GM12878 (cell line): ENCODE results near the gene RUBCNL. TPM values are rescaled to one million over a fixed set of nuclear protein-coding genes. Genes with fewer than 3 reads are reported as not detected.
"Not testable (repeated sequence)": the region's sequence is repeated elsewhere in the genome, so short reads cannot be mapped to it uniquely, and the experiment has no call there.

Experiments used
- ATAC-seq: fragments of 200-7000 bp; cut with Tn5 transposase; 3 replicates; pipeline ENCODE4 v1.9.1; 2020; ENCODE audit warnings: mild to moderate bottlenecking, moderate library complexity
- BruUV-seq: library from RNA; stranded (reverse); fragments of 400-500 nt; replicated peaks from 2 replicates; lab custom pipeline; 2021; lab: Mats Ljungman, UMichigan
- CTCF ChIA-PET: fragments of 300-600 bp; sonication (Branson Sonifier 250); formaldehyde crosslinking; extraction: SDS; loops from one replicate; lab custom pipeline; 2021; ENCODE audit warnings: inconsistent platforms; lab: Yijun Ruan, JAX
- POLR2A ChIA-PET: fragments of 350-600 bp; formaldehyde crosslinking; extraction: SDS; loops from one replicate; lab custom pipeline; 2021; ENCODE audit warnings: inconsistent platforms; lab: Charles Lee
- RAD21 ChIA-PET: fragments of 300-600 bp; sonication (Branson Sonifier 250); formaldehyde crosslinking; loops from one replicate; lab custom pipeline; 2023; ENCODE audit warnings: antibody characterized with exemption; ENCODE audit not compliant: unreplicated experiment; lab: Charles Lee
- SMC1A ChIA-PET: fragments of 300-600 bp; sonication (Branson Sonifier 250); formaldehyde crosslinking; loops from one replicate; lab custom pipeline; 2023; ENCODE audit not compliant: unreplicated experiment, uncharacterized antibody; lab: Charles Lee
- DNase-seq: peaks from one replicate; pipeline ENCODE4 v3.0.0-alpha.2; 2011; ENCODE audit warnings: low read depth, low spot score
- FAIRE-seq: peaks from 3 replicates; lab custom pipeline; 2011; peaks lifted over from hg19 to GRCh38; lab: Jason Lieb, UNC
- H2AFZ ChIP-seq: 2 replicates; pipeline ENCODE4 v1.6.0; 2011; ENCODE audit warnings: low read depth, low read length, control low read depth; ENCODE audit not compliant: control insufficient read depth
- H3K27ac ChIP-seq: 2 replicates; pipeline ENCODE4 v1.5.1; 2011; ENCODE audit warnings: control low read depth; ENCODE audit not compliant: control insufficient read depth, insufficient read depth
- H3K27me3 ChIP-seq, 2 experiments: replicated peaks in 1 of 2; 2 replicates each; pipeline versions ENCODE4 v1.6.0 to v1.6.1; 2011; ENCODE audit warnings: low read length in 1 of 2; ENCODE audit not compliant: control insufficient read depth in 2 of 2, insufficient read depth in 2 of 2
- H3K36me3 ChIP-seq, 2 experiments: 2 replicates each; pipeline ENCODE4 v1.5.1; 2011; ENCODE audit warnings: low read length in 1 of 2; ENCODE audit not compliant: control insufficient read depth in 2 of 2, insufficient read depth in 2 of 2
- H3K4me1 ChIP-seq: 2 replicates; pipeline ENCODE4 v1.6.1; 2011; ENCODE audit warnings: mild to moderate bottlenecking, low read length, moderate library complexity, mixed read lengths; ENCODE audit not compliant: control insufficient read depth, insufficient read depth
- H3K4me2 ChIP-seq: 2 replicates; pipeline ENCODE4 v1.6.0; 2011; ENCODE audit warnings: control low read depth; ENCODE audit not compliant: control insufficient read depth, insufficient read depth
- H3K4me3 ChIP-seq: fragments of 200-600 bp; sonication (generic); 2 replicates; pipeline ENCODE4 v1.5.1; 2016
- H3K79me2 ChIP-seq: 2 replicates; pipeline ENCODE4 v1.6.0; 2011; ENCODE audit warnings: low read length; ENCODE audit not compliant: control insufficient read depth, insufficient read depth
- H3K9ac ChIP-seq: 2 replicates; pipeline ENCODE4 v1.8.0; 2011; ENCODE audit warnings: low read length, control low read depth, mixed read lengths; ENCODE audit not compliant: control insufficient read depth, insufficient read depth
- H3K9me3 ChIP-seq: replicated peaks from 3 replicates; pipeline ENCODE4 v1.5.1; 2011; ENCODE audit warnings: mild to moderate bottlenecking, low read length; ENCODE audit not compliant: control insufficient read depth, insufficient read depth
- H4K20me1 ChIP-seq: 2 replicates; pipeline ENCODE4 v1.6.0; 2011; ENCODE audit not compliant: control insufficient read depth, insufficient read depth
- BHLHE40 ChIP-seq, 2 experiments: fragments of 450-650 bp in 1 of 2; IDR thresholded peaks; 2 replicates each; pipeline ENCODE4 v1.6.1; 2011 to 2017; ENCODE audit warnings: low read depth in 2 of 2, borderline replicate concordance in 1 of 2, improper control_type of control experiment in 1 of 2, low read length in 1 of 2, mild to moderate bottlenecking in 1 of 2
- CREM ChIP-seq: IDR thresholded peaks from 2 replicates; pipeline ENCODE4 v1.6.1; 2014; ENCODE audit warnings: antibody characterized with exemption, low read depth
- EED ChIP-seq: sonication (generic); IDR thresholded peaks from 2 replicates; pipeline ENCODE4 v1.6.1; 2016; ENCODE audit warnings: antibody characterized with exemption, low read depth
- ETV6 ChIP-seq, 2 experiments: fragments of 450-650 bp in 1 of 2; IDR thresholded peaks in 1 of 2; conservative IDR thresholded peaks in 1 of 2; 2 replicates each; pipeline ENCODE4 v1.6.1; 2014; ENCODE audit warnings: antibody characterized with exemption in 1 of 2, borderline replicate concordance in 1 of 2, low read depth in 1 of 2, mild to moderate bottlenecking in 1 of 2, moderate library complexity in 1 of 2
- FOXM1 ChIP-seq: IDR thresholded peaks from 2 replicates; pipeline ENCODE4 v1.6.1; 2012; ENCODE audit warnings: low read depth, mild to moderate bottlenecking, inconsistent platforms, low read length, moderate library complexity
- HDGF ChIP-seq: fragments of 450-650 bp; IDR thresholded peaks from 2 replicates; pipeline ENCODE4 v1.6.1; 2016; ENCODE audit warnings: antibody characterized with exemption
- IKZF1 ChIP-seq: fragments of 450-650 bp; conservative IDR thresholded peaks from 2 replicates; pipeline ENCODE4 v1.6.1; 2017; ENCODE audit warnings: antibody characterized with exemption, mild to moderate bottlenecking
- IKZF2 ChIP-seq, 2 experiments: fragments of 450-650 bp; IDR thresholded peaks; 2 replicates each; pipeline ENCODE4 v1.6.1; 2017; ENCODE audit warnings: mild to moderate bottlenecking in 2 of 2, moderate library complexity in 2 of 2
- MEF2A ChIP-seq: IDR thresholded peaks from 2 replicates; pipeline ENCODE4 v1.6.1; 2011; ENCODE audit warnings: low read depth, mild to moderate bottlenecking, low read length, moderate library complexity; ENCODE audit not compliant: insufficient read depth
- MEF2B ChIP-seq: fragments of 450-650 bp; IDR thresholded peaks from 2 replicates; pipeline ENCODE4 v1.6.1; 2018; ENCODE audit warnings: mild to moderate bottlenecking, moderate library complexity; ENCODE audit not compliant: partially characterized antibody, poor library complexity, severe bottlenecking
- NBN ChIP-seq: fragments of 450-650 bp; IDR thresholded peaks from 2 replicates; pipeline ENCODE4 v1.6.1; 2016
- PAX5 ChIP-seq: IDR thresholded peaks from 2 replicates; pipeline ENCODE4 v1.6.1; 2011; ENCODE audit warnings: low read depth, low read length, borderline replicate concordance
- PML ChIP-seq: IDR thresholded peaks from 2 replicates; pipeline ENCODE4 v1.6.1; 2012; ENCODE audit warnings: low read length, inconsistent platforms
- RUNX3 ChIP-seq: IDR thresholded peaks from 2 replicates; pipeline ENCODE4 v1.6.1; 2012; ENCODE audit warnings: low read length, inconsistent platforms
- TCF12 ChIP-seq: IDR thresholded peaks from 2 replicates; pipeline ENCODE4 v1.6.1; 2011; ENCODE audit warnings: low read depth, mild to moderate bottlenecking, low read length
- TCF3 ChIP-seq: IDR thresholded peaks from 2 replicates; pipeline ENCODE4 v1.6.1; 2012; ENCODE audit warnings: low read depth, mild to moderate bottlenecking, low read length, borderline replicate concordance; ENCODE audit not compliant: insufficient read depth
- WGBS: methylation state at CpG from one replicate; pipeline ENCODE4 v1.1.6; 2016; ENCODE audit warnings: low lambda C conversion rate; ENCODE audit not compliant: insufficient replicate concordance, insufficient coverage; ENCODE audit errors: missing lambda C conversion rate; 5-methylcytosine and 5-hydroxymethylcytosine counted together
- in situ Hi-C: fragments of 300-500 bp; cut with MboI; formaldehyde crosslinking; loops from 9 replicates; pipeline ENCODE4 v1.14.3; 2018; ENCODE audit warnings: mixed read lengths
- intact Hi-C: fragments of 100-400 bp; cut with micrococcal nuclease; formaldehyde crosslinking; loops from one replicate; pipeline ENCODE4 v1.14.2; 2022; ENCODE audit not compliant: unreplicated experiment
- polyA plus RNA-seq, 11 experiments: library from polyadenylated mRNA; depleted of rRNA in 4 of 11; unstranded in 6 of 11; stranded (reverse) in 5 of 11; fragments of >200 nt; fragmentation: Nextera tagmentation in 4 of 11; fragmentation: Illumina TruSeq in 1 of 11; extraction: Ambion mirVana in 4 of 11; extraction: Trizol in 1 of 11; gene quantifications; 1 replicate in 1 of 11; 2 replicates in 10 of 11; pipeline versions ENCODE4 v1.2.1 to v1.2.3, GENCODE V29; 2011 to 2016; ENCODE audit warnings: inconsistent platforms in 2 of 11, missing spikeins in 2 of 11, low read depth in 1 of 11
- total RNA-seq, 4 experiments: library from RNA; depleted of rRNA in 3 of 4; stranded (reverse); fragments of >200 nt in 3 of 4; fragmentation: Illumina TruSeq in 1 of 4; extraction: Trizol in 1 of 4; gene quantifications; 2 replicates each; pipeline versions ENCODE4 v1.2.1 to v1.2.3, GENCODE V29; 2013 to 2021
- TF ChIP-seq, protein P1 (sequence below): fragments of 450-650 bp; IDR thresholded peaks from 2 replicates; pipeline ENCODE4 v1.6.1; 2017; ENCODE audit warnings: low read depth, mild to moderate bottlenecking, moderate library complexity

RUBCNL gene
- total and polyA plus RNA-seq, 10 of the 15 experiments (the other 5 are each of a cell fraction or from before 2014, with no cell fraction given), result 0.71 to 51.9 (median 38.2) TPM

DNA sequence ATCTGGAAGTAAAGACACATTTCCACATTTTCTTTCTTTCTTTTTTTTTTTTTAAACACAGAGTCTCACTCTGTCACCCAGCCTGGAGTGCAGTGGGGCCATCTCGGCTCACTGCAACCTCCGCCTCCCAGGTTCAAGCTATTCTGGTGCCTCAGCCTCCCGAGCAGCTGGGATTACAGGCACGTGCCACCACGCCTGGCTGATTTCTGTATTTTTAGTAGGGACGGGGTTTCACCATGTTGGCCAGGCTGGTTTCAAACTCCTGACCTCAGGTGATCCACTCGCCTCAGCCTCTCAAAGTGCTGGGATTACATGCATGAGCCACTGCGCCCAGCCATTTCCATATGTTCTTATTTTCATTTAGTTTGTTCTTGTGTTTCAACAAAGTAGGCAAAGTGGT lies 14.1 kb downstream of the RUBCNL start:
- SMC1A ChIA-PET, result interaction anchor here (0.6 to 7.8 kb wide), 7 partner anchors 8 to 316 kb away, joined by 3 to 81 read pairs (median 5); partner anchors contain the start of gene RUBCNL
- intact Hi-C loops, H3K9ac ChIP-seq, H2AFZ ChIP-seq, in situ Hi-C loops, H3K27me3 ChIP-seq, BruUV-seq, H4K20me1 ChIP-seq, H3K9me3 ChIP-seq, FAIRE-seq, H3K4me3 ChIP-seq, DNase-seq: not testable (repeated sequence)
- CTCF ChIA-PET, result interaction anchor here (1.0 to 5.7 kb wide), 3 partner anchors 15 to 83 kb away, joined by 3 to 47 read pairs (median 3); partner anchors contain the start of gene RUBCNL
- 0 out of 3 replicates have a peak, but pooled peaks have one; percentile 1 for ATAC-seq
- peaks cover 0 to 19% of the 10 kb centered on the region in 2 experiments; a peak in 2 of 4 replicates for H3K36me3 ChIP-seq
- peaks cover 75% of the 10 kb centered on the region for H3K4me1 ChIP-seq
- H3K79me2 ChIP-seq, result peaks cover 79% of the 10 kb centered on the region
- TF ChIP-seq PAX5 (peak; percentile 74; the same call in 1 of the 2 replicates), BHLHE40 (IDR thresholded peaks at IDR 0.05; ENCODE audit: borderline replicate concordance in 1 of 2, low read depth in 2 of 2, low read length in 1 of 2) (peak; percentile 57 to 95; a peak in 2 of 4 replicates), HDGF (peak; percentile 44; the same call in 1 of the 2 replicates), RUNX3 (peak; percentile 51), TCF12 (peak; percentile 60; the same call in 1 of the 2 replicates), NBN (peak; percentile 33; the same call in 1 of the 2 replicates), CREM (peak; percentile 35; the same call in 1 of the 2 replicates), IKZF2 (IDR thresholded peaks at IDR 0.05) (peak; percentile 57 to 79; a peak in 3 of 4 replicates), PML (0 out of 2 replicates have a peak, but pooled peaks have one; percentile 40), FOXM1 (0 out of 2 replicates have a peak, but pooled peaks have one; percentile 16), MEF2B (peak; percentile 50), EED (peak; percentile 89), MEF2A (0 out of 2 replicates have a peak, but pooled peaks have one; percentile 65), IKZF1 (peak; percentile 50), TCF3 (0 out of 2 replicates have a peak, but pooled peaks have one; percentile 42), ETV6 (conservative IDR thresholded peaks at IDR 0.05 in 1 of 2, IDR thresholded peaks at IDR 0.05 in 1 of 2; ENCODE audit: borderline replicate concordance in 1 of 2, low read depth in 1 of 2) (0 out of 4 replicates have a peak, but pooled peaks of 1 of the 2 experiments have one; percentile 25)
- TF ChIP-seq, protein P1, sequence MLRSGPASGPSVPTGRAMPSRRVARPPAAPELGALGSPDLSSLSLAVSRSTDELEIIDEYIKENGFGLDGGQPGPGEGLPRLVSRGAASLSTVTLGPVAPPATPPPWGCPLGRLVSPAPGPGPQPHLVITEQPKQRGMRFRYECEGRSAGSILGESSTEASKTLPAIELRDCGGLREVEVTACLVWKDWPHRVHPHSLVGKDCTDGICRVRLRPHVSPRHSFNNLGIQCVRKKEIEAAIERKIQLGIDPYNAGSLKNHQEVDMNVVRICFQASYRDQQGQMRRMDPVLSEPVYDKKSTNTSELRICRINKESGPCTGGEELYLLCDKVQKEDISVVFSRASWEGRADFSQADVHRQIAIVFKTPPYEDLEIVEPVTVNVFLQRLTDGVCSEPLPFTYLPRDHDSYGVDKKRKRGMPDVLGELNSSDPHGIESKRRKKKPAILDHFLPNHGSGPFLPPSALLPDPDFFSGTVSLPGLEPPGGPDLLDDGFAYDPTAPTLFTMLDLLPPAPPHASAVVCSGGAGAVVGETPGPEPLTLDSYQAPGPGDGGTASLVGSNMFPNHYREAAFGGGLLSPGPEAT, result peak; percentile 65; the same call in 1 of the 2 replicates
- RAD21 ChIA-PET, result interaction anchor here (1.4 to 11.6 kb wide), 4 partner anchors 10 to 178 kb away, joined by 3 to 100 read pairs (median 7); partner anchors contain the start of gene RUBCNL
- POLR2A ChIA-PET, result interaction anchor here (0.6 to 2.0 kb wide), 3 partner anchors 14 to 237 kb away, joined by 3 to 6 read pairs (median 5); partner anchors contain the start of gene RUBCNL
- peak overlapping the region; percentile 46 for H3K4me2 ChIP-seq
- WGBS, result 43% methylated on average over 8 of the region's 8 CpGs
- peak overlapping the region; percentile 52 for H3K27ac ChIP-seq
